Fibroblast of lung (primary cell): ENCODE results near the gene SENP8. TPM values are rescaled to one million over a fixed set of nuclear protein-coding genes. Genes with fewer than 3 reads are reported as not detected.
"Not testable (repeated sequence)": the region's sequence is repeated elsewhere in the genome, so short reads cannot be mapped to it uniquely, and the experiment has no call there.

Experiments used
- DNase-seq, 2 donors: peaks; one replicate each; pipeline versions ENCODE4 v3.0.0 to v3.0.0-alpha.2; 2010; ENCODE audit warnings: low read depth in 2 of 2
- H2AFZ ChIP-seq: 2 replicates; pipeline ENCODE4 v1.5.1; 2012; ENCODE audit warnings: low read length, control low read depth, inconsistent platforms
- H3K27ac ChIP-seq: 2 replicates; pipeline ENCODE4 v1.5.1; 2011; ENCODE audit warnings: low read length, control low read depth; ENCODE audit not compliant: insufficient read depth
- H3K27me3 ChIP-seq: 2 replicates; pipeline ENCODE4 v1.5.1; 2011; ENCODE audit warnings: mild to moderate bottlenecking, low read length; ENCODE audit not compliant: control insufficient read depth, insufficient read depth
- H3K36me3 ChIP-seq: 2 replicates; pipeline ENCODE4 v1.5.1; 2011; ENCODE audit warnings: low read length; ENCODE audit not compliant: control insufficient read depth, insufficient read depth
- H3K4me1 ChIP-seq: 2 replicates; pipeline ENCODE4 v1.5.1; 2011; ENCODE audit warnings: low read length; ENCODE audit not compliant: control insufficient read depth, insufficient read depth; ENCODE audit errors: extremely low read depth
- H3K4me2 ChIP-seq: 2 replicates; pipeline ENCODE4 v1.5.1; 2011; ENCODE audit warnings: low read length, control low read depth; ENCODE audit not compliant: insufficient read depth; ENCODE audit errors: extremely low read depth
- H3K4me3 ChIP-seq, 4 experiments: fragments of 200-600 bp in 1 of 4; sonication (generic) in 1 of 4; replicated peaks in 1 of 4; 2 replicates each; pipeline ENCODE4 v1.5.1; 2011 to 2016; ENCODE audit warnings: low read length in 4 of 4, low read depth in 3 of 4, mild to moderate bottlenecking in 3 of 4, control low read depth in 2 of 4, inconsistent platforms in 1 of 4, mixed read lengths in 1 of 4; ENCODE audit not compliant: insufficient read depth in 1 of 4; ENCODE audit errors: control extremely low read depth in 1 of 4
- H3K79me2 ChIP-seq: 2 replicates; pipeline ENCODE4 v1.5.1; 2012; ENCODE audit warnings: mild to moderate bottlenecking, low read length, inconsistent platforms; ENCODE audit not compliant: control insufficient read depth, insufficient read depth
- H3K9ac ChIP-seq: 2 replicates; pipeline ENCODE4 v1.5.1; 2011; ENCODE audit warnings: mild to moderate bottlenecking, low read length, control low read depth; ENCODE audit not compliant: insufficient read depth
- H3K9me3 ChIP-seq: 2 replicates; pipeline ENCODE4 v1.5.1; 2012; ENCODE audit warnings: low read depth, low read length; ENCODE audit not compliant: control insufficient read depth, insufficient read depth
- H4K20me1 ChIP-seq: 2 replicates; pipeline ENCODE4 v1.5.1; 2011; ENCODE audit warnings: low read length; ENCODE audit not compliant: control insufficient read depth, insufficient read depth; ENCODE audit errors: extremely low read depth
- CTCF ChIP-seq, 2 donors: IDR thresholded peaks in 1 of 2; conservative IDR thresholded peaks in 1 of 2; 1 replicate in 1 of 2; 2 replicates in 1 of 2; pipeline ENCODE4 v1.5.1; 2011 to 2012; ENCODE audit warnings: low read length in 2 of 2, control low read depth in 1 of 2, inconsistent platforms in 1 of 2, low read depth in 1 of 2, mild to moderate bottlenecking in 1 of 2
- EZH2 ChIP-seq: IDR thresholded peaks from 2 replicates; pipeline ENCODE4 v1.5.1; 2012; ENCODE audit warnings: low read length, control low read depth, mild to moderate bottlenecking; ENCODE audit errors: missing control alignments
- polyA plus RNA-seq, 2 donors: library from polyadenylated mRNA; depleted of rRNA in 1 of 2; stranded (reverse) in 1 of 2; unstranded in 1 of 2; fragments of >200 nt; gene quantifications; 2 replicates each; pipeline ENCODE4 v1.2.1, GENCODE V29; 2011 to 2012; ENCODE audit warnings: missing spikeins in 1 of 2
- total RNA-seq: library from RNA; depleted of rRNA; stranded (reverse); fragments of >200 nt; gene quantifications from 2 replicates; pipeline ENCODE4 v1.2.1, GENCODE V29; 2014

Gene SENP8
- total and polyA plus RNA-seq, 2 donors (not counting 1 experiment from before 2014, with no cell fraction given) = 3.0 to 3.5 TPM

- no peak overlapping the region for H3K9ac ChIP-seq
- no peaks in the 10 kb centered on the region for H4K20me1 ChIP-seq
- H3K27me3 ChIP-seq = no peaks in the 10 kb centered on the region
- no peaks in the 10 kb centered on the region for H3K4me1 ChIP-seq
- no peak overlapping the region for H3K4me3 ChIP-seq
- TF ChIP-seq CTCF (conservative IDR thresholded peaks at IDR 0.05 in 1 of 2, IDR thresholded peaks at IDR 0.05 in 1 of 2; ENCODE audit: low read depth in 1 of 2, low read length in 2 of 2) (no peak), EZH2 (no peak)
- no peak overlapping the region for H2AFZ ChIP-seq
- peaks cover 4% of the 10 kb centered on the region for H3K79me2 ChIP-seq
- no peak overlapping the region for H3K27ac ChIP-seq
- H3K36me3 ChIP-seq = no peaks in the 10 kb centered on the region
- H3K9me3 ChIP-seq = no peaks in the 10 kb centered on the region
- no peak overlapping the region for H3K4me2 ChIP-seq
- DNase-seq = no peak
Measured at GRCh38 chr15:72070817-72071447, 47.3 kb upstream of the SENP8 start.

- H3K9me3 ChIP-seq, H3K36me3 ChIP-seq, H3K4me1 ChIP-seq, DNase-seq, H4K20me1 ChIP-seq, H3K79me2 ChIP-seq, H3K4me3 ChIP-seq, H2AFZ ChIP-seq, H3K9ac ChIP-seq, H3K27ac ChIP-seq, H3K27me3 ChIP-seq, H3K4me2 ChIP-seq: not testable (repeated sequence)
Measured at GRCh38 chr15:72071448-72071825, 46.8 kb upstream of the SENP8 start.

GRCh38 chr15:72074335-72075060 lies 43.7 kb upstream of the SENP8 start:
- H3K36me3 ChIP-seq = no peaks in the 10 kb centered on the region
- no peak for DNase-seq
- no peaks in the 10 kb centered on the region for H3K4me1 ChIP-seq
- H3K79me2 ChIP-seq = no peaks in the 10 kb centered on the region
- H3K4me3 ChIP-seq = no peak overlapping the region
- no peaks in the 10 kb centered on the region for H3K9me3 ChIP-seq
- H2AFZ ChIP-seq = no peak overlapping the region
- TF ChIP-seq EZH2 (no peak), CTCF (conservative IDR thresholded peaks at IDR 0.05 in 1 of 2, IDR thresholded peaks at IDR 0.05 in 1 of 2; ENCODE audit: low read depth in 1 of 2, low read length in 2 of 2) (no peak)
- H3K9ac ChIP-seq = no peak overlapping the region
- no peak overlapping the region for H3K4me2 ChIP-seq
- H3K27ac ChIP-seq = no peak overlapping the region
- no peaks in the 10 kb centered on the region for H3K27me3 ChIP-seq
- H4K20me1 ChIP-seq = no peaks in the 10 kb centered on the region
